Colonic mucosa (tissue), 4 donors: ENCODE results near the gene KIAA1217. TPM values are rescaled to one million over a fixed set of nuclear protein-coding genes. Genes with fewer than 3 reads are reported as not detected.

Experiments
- DNase-seq: peaks from one replicate; pipeline ENCODE4 v3.0.0-alpha.2; 2020
- H3K27ac ChIP-seq: fragments of 200-600 bp; one replicate; pipeline ENCODE4 v1.8.0; 2021
- H3K27me3 ChIP-seq: fragments of 200-600 bp; one replicate; pipeline ENCODE4 v1.8.0; 2021
- H3K36me3 ChIP-seq: fragments of 200-600 bp; one replicate; pipeline ENCODE4 v1.8.0; 2021
- H3K4me1 ChIP-seq: fragments of 200-600 bp; one replicate; pipeline ENCODE4 v1.8.0; 2021; ENCODE audit warnings: mild to moderate bottlenecking
- H3K4me3 ChIP-seq: fragments of 200-600 bp; one replicate; pipeline ENCODE4 v1.8.0; 2021
- H3K9ac ChIP-seq, 2 donors: one replicate each; pipeline ENCODE4 v1.7.0; 2013; ENCODE audit warnings: control low read depth in 2 of 2, low read depth in 2 of 2, low read length in 2 of 2
- H3K9me3 ChIP-seq: fragments of 200-600 bp; one replicate; pipeline ENCODE4 v1.8.0; 2021
- CTCF ChIP-seq: fragments of 200-600 bp; IDR thresholded peaks from one replicate; pipeline ENCODE4 v1.8.0; 2022; ENCODE audit warnings: antibody characterized with exemption, mild to moderate bottlenecking
- intact Hi-C: fragments of 100-400 bp; cut with DNase I; formaldehyde crosslinking; loops from one replicate; pipeline ENCODE4 v1.14.1; 2022
- total RNA-seq, 2 donors: library from RNA; stranded (reverse); fragmentation: NEBNext Ultra II Directional in 1 of 2; extraction: Animal tissue kit (Norgen Biotek cat#: 25700) in 1 of 2; gene quantifications; one replicate each; pipeline ENCODE4 v1.2.1, GENCODE V29; 2021
- donor health status: healthy.
- donor health status: DM: no; HTN: no; CAD: no.
- donor health status: DM: no; HTN: no; CAD: no.

The KIAA1217 gene
- total RNA-seq, 2 donors from 2014 or later = 34.2 to 61.2 TPM

- Histone ChIP-seq H3K4me3 (no peak overlapping the region), H3K9ac (no peak overlapping the region), H3K27ac (no peak overlapping the region), H3K36me3 (no peaks in the 10 kb centered on the region), H3K27me3 (no peaks in the 10 kb centered on the region), H3K9me3 (no peaks in the 10 kb centered on the region), H3K4me1 (no peaks in the 10 kb centered on the region)
- no peak for TF ChIP-seq CTCF
- no peak for DNase-seq
- intact Hi-C loops = no loop called here
These were observed 361.1 kb downstream of the KIAA1217 start for GRCh38 chr10:24569828-24570657.

GRCh38 chr10:24570658-24571426 lies 361.9 kb downstream of the KIAA1217 start:
- no peak overlapping the region for H3K9ac ChIP-seq
- no peak for TF ChIP-seq CTCF
- no peak for DNase-seq
- no peaks in the 10 kb centered on the region for H3K36me3 ChIP-seq
- H3K27me3 ChIP-seq = no peaks in the 10 kb centered on the region
- no peaks in the 10 kb centered on the region for H3K4me1 ChIP-seq
- no peaks in the 10 kb centered on the region for H3K9me3 ChIP-seq
- H3K27ac ChIP-seq = no peak overlapping the region
- H3K4me3 ChIP-seq = no peak overlapping the region
- intact Hi-C loops = no loop called here

- TF ChIP-seq CTCF = no peak
- no peaks in the 10 kb centered on the region for H3K4me1 ChIP-seq
- H3K36me3 ChIP-seq = no peaks in the 10 kb centered on the region
- H3K27ac ChIP-seq = no peak overlapping the region
- H3K9me3 ChIP-seq = no peaks in the 10 kb centered on the region
- no peak overlapping the region for H3K9ac ChIP-seq
- no peak overlapping the region for H3K4me3 ChIP-seq
- intact Hi-C loops = no loop called here
- H3K27me3 ChIP-seq = no peaks in the 10 kb centered on the region
- no peak for DNase-seq
These were observed 363.0 kb downstream of the KIAA1217 start for GRCh38 chr10:24571870-24572450.

GRCh38 chr10:24574161-24574560 lies 365.2 kb downstream of the KIAA1217 start:
- no peak overlapping the region for H3K4me3 ChIP-seq
- no peaks in the 10 kb centered on the region for H3K9me3 ChIP-seq
- intact Hi-C loops = no loop called here
- H3K9ac ChIP-seq = no peak overlapping the region
- no peaks in the 10 kb centered on the region for H3K36me3 ChIP-seq
- no peak overlapping the region for H3K27ac ChIP-seq
- no peaks in the 10 kb centered on the region for H3K27me3 ChIP-seq
- TF ChIP-seq CTCF = no peak
- DNase-seq = no peak
- H3K4me1 ChIP-seq = no peaks in the 10 kb centered on the region

GRCh38 chr10:24574578-24575155 lies 365.7 kb downstream of the KIAA1217 start:
- no peak overlapping the region for H3K27ac ChIP-seq
- intact Hi-C loops = no loop called here
- H3K9me3 ChIP-seq = no peaks in the 10 kb centered on the region
- H3K36me3 ChIP-seq = no peaks in the 10 kb centered on the region
- no peak for TF ChIP-seq CTCF
- no peaks in the 10 kb centered on the region for H3K4me1 ChIP-seq
- H3K9ac ChIP-seq = no peak overlapping the region
- no peaks in the 10 kb centered on the region for H3K27me3 ChIP-seq
- no peak overlapping the region for H3K4me3 ChIP-seq
- DNase-seq = no peak
